Epithelial cell of esophagus (primary cell): ENCODE measurements around the gene AGBL3.

Source experiments
- DNase-seq: peaks from one replicate; pipeline ENCODE4 v3.0.0; 2010; ENCODE audit warnings: low read depth
- H3K4me3 ChIP-seq: 2 replicates; pipeline ENCODE4 v1.5.1; 2011; ENCODE audit warnings: mild to moderate bottlenecking, low read length, control low read depth
- TF ChIP-seq, protein P1 (sequence below): IDR thresholded peaks from 2 replicates; pipeline ENCODE4 v1.5.1; 2011; ENCODE audit warnings: low read depth, mild to moderate bottlenecking, low read length, control low read depth, inconsistent platforms; ENCODE audit not compliant: insufficient read depth; ENCODE audit errors: missing control alignments

Gene AGBL3

GRCh38 chr7:134947831-134948230 is 38.5 kb upstream of the AGBL3 start:
- TF ChIP-seq, protein P1, sequence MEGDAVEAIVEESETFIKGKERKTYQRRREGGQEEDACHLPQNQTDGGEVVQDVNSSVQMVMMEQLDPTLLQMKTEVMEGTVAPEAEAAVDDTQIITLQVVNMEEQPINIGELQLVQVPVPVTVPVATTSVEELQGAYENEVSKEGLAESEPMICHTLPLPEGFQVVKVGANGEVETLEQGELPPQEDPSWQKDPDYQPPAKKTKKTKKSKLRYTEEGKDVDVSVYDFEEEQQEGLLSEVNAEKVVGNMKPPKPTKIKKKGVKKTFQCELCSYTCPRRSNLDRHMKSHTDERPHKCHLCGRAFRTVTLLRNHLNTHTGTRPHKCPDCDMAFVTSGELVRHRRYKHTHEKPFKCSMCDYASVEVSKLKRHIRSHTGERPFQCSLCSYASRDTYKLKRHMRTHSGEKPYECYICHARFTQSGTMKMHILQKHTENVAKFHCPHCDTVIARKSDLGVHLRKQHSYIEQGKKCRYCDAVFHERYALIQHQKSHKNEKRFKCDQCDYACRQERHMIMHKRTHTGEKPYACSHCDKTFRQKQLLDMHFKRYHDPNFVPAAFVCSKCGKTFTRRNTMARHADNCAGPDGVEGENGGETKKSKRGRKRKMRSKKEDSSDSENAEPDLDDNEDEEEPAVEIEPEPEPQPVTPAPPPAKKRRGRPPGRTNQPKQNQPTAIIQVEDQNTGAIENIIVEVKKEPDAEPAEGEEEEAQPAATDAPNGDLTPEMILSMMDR, result no peak
- H3K4me3 ChIP-seq, result no peak overlapping the region
- DNase-seq, result no peak

GRCh38 chr7:134948246-134948645 is 38.1 kb upstream of the AGBL3 start:
- no peak for DNase-seq
- H3K4me3 ChIP-seq, result no peak overlapping the region
- TF ChIP-seq, protein P1, result no peak

- peak; percentile 68 for DNase-seq
- H3K4me3 ChIP-seq, result no peak overlapping the region
- TF ChIP-seq, protein P1, result no peak
These were observed 37.6 kb upstream of the AGBL3 start for GRCh38 chr7:134948736-134949135.

DNA sequence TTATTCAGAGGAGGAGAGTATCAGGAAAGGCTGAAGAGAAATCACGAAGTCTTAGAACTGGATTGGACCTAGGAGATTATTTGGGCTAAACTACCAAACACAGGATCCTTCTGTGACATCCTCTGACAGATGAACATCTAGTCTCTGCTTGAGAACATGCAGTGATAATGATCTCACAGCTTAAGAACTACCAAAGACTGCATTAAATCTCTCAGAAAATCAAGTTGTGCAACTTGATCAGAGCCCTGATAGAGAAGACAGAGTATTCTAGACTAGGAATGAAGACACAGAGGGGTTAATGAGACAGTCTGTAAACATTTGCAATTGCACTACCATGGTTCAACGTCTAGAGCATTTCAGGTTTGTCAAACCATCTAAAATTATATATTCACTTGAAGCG is 37.1 kb upstream of the AGBL3 start:
- H3K4me3 ChIP-seq, result no peak overlapping the region
- DNase-seq, result no peak
- TF ChIP-seq, protein P1, result no peak

DNA sequence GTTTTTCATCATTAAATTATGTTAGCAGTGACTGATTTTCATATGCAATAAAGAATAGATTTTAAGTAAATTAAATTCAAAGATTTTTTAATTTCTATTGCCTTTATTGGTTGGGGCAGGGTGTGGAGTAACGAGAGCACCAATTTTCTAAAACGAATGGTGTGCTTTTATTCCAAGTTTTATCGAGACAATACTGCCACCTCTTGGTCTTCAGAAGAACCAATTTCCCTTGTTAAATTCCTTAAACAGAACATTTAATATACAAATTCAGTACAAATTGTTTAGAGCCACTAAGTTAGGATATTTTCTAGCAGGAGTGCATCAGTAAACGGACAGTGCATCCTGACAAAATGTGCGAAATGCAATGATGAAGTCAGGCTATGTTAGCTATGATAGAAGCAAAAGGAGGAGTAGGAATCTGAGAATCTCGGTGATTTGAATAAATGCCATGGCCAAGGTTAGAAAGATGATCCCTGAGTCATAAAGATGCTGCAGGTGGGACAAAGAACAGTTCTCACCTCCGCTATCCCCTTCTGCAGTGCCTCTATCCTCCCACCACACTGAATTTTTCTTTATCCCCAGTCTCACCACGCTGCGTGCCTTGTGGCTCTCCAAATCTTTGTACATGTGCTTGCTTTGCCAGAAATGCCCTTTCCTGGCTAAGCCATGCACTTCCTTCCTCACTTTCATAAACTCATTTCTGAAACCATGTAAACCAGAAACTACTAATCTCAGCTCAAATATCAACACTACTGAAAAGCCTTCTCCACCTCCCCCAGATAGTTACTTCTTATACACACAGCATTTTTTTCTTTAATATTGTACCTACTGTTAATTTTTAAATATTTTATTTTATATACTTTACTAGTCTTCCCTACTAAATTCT is 31.9 kb upstream of the AGBL3 start:
- no peak overlapping the region for H3K4me3 ChIP-seq
- TF ChIP-seq, protein P1, result peak; percentile 44
- peak; percentile 25 for DNase-seq

DNA sequence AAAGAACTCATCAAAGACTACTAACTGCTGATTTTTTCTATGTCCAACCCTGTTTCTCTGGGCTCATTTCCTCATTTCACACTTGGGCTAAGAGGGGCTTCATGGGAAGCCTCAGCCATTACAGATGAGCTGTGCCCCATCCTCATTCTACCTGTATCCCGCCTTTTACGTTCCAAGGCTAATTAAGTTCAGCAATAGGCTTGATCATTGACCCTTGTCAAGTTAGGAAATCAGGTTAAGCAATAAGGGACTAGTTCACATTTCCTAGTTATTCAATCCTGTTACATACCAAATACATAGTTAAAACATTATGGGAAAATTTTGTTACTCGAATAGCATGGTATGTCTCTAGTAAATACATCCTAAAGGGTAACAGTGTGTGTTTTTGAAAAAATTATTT is 29.3 kb upstream of the AGBL3 start:
- H3K4me3 ChIP-seq, result no peak overlapping the region
- TF ChIP-seq, protein P1, result no peak

GRCh38 chr7:134959810-134960209 is 26.5 kb upstream of the AGBL3 start:
- TF ChIP-seq, protein P1, result no peak

More for the DNA sequence above, 29.3 kb upstream of the AGBL3 start:
- no peak for DNase-seq

More at GRCh38 chr7:134959810-134960209, 26.5 kb upstream of the AGBL3 start:
- DNase-seq, result no peak
- no peak overlapping the region for H3K4me3 ChIP-seq
